HG02759 (cell line): ENCODE data around the gene PRDX6.
"Not testable (repeated sequence)": the region's sequence is repeated elsewhere in the genome, so short reads cannot be mapped to it uniquely, and the experiment has no call there.

Source experiments
- ATAC-seq: cut with Tn5 transposase; IDR thresholded peaks from one replicate; pipeline ENCODE4 v1.9.1; 2021; ENCODE audit warnings: mild to moderate bottlenecking, moderate library complexity; ENCODE audit not compliant: unreplicated experiment

The PRDX6 gene, protein sequence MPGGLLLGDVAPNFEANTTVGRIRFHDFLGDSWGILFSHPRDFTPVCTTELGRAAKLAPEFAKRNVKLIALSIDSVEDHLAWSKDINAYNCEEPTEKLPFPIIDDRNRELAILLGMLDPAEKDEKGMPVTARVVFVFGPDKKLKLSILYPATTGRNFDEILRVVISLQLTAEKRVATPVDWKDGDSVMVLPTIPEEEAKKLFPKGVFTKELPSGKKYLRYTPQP

DNA sequence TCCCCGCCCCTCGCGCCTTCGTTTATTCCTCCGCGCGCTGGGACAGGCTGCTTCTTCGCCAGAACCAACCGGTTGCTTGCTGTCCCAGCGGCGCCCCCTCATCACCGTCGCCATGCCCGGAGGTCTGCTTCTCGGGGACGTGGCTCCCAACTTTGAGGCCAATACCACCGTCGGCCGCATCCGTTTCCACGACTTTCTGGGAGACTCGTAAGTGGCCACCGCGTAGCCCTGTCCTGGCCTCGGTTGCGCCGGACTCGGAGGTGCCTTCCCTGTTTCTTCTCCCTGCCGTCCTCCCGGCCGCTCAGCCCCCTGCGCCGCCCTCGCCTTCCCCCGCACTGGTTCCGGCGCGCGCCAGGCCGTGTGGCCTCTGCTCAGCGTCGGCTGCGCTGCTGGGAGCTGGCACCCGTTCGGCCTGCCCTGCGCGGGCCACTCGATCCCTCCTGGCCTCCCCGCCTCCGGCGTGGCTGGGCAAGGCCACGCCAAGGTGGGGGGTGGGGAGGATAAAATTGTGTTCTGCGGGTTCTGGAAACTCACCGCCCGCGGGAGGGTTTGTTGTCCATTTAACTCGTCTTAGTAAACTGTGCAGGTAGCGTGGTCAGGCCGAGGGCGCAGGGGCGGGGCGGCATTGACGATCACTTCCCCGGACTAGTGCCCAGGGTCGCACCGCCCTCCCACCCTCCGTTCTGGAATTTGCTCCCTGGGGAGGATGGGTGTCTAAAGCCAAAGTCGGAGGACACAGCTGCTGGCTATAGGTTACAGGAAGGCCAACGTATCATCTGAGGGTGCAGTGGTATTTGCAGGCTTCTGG is at the start of gene PRDX6:
TSS of gene PRDX6 (plus strand) at position 50 of the 808 bp plus-strand sequence. CDS start at position 113, 63 bp downstream.
- ATAC-seq = peak; percentile 66

DNA sequence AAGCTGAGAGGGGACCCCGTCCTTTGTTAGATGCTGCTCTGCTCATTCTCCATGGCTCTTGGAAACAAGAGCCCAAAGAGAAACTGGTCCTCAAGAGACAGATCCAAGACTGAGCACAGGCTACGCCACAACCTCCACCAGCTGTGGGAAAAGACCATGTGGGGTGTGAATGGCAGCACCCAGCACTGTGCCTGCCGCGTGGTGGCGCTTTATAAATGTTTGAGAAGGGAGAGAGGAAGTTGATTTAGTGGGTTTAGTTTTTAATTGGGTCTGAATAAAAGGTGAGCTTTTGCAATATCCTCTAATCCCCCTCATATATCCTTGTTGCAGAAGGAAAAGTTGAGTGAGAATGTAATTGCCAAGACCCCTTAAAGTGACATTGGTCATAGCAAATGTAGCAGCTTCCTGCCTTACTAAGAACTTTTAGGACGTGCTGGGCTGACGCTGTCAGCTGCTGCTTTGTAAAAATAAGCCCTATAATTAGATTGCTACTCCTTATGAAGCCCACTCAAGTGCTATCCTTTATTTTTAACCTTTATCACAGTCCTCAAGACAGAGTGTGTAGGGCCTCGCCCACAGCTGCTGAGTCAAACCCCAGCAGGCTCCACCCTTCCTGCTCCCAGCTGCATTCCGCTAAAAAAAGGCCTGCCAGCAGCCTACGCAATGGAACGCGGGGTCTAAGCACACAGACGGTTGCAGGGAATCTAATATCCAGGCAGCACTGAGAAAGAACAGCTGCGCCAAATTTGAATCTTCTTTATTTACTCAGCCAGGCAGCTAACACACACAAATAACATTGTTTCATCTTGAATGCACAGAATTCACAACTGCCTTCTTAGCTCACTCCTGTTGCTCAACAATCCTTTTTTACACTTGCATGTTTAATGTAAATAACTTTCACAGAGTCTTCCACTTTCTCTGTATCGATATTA is 47.4 kb upstream of the PRDX6 start:
- ATAC-seq = peak; percentile 74

DNA sequence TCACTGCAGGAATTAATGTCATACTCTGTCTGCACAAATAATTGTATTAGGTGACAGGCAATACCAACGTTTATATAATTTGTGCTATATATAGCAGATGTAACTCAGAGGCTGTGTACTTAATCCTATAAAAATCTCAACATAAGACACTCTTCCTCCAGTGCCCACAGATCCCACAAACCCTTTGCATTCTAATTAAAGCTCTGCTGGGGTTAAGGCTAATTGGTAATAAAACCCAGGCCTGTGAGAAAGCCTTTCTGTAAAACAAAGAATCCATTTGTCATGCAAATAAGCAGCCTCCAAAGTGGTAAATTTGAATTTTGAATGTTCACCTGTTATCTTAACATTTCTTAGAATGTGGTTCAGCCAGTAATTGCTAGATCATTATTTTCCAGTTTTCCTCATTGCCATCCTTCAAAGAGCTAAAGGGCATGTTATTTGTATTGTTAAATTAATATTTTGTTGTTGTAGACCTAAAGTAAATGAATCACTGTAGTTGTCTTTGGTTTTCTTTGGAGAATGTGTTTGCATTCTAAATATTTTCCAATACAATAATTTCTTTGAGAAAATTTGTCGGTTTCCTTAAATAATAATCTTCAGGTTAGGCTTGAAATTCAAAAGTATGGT is 46.3 kb upstream of the PRDX6 start:
- no peak for ATAC-seq

DNA sequence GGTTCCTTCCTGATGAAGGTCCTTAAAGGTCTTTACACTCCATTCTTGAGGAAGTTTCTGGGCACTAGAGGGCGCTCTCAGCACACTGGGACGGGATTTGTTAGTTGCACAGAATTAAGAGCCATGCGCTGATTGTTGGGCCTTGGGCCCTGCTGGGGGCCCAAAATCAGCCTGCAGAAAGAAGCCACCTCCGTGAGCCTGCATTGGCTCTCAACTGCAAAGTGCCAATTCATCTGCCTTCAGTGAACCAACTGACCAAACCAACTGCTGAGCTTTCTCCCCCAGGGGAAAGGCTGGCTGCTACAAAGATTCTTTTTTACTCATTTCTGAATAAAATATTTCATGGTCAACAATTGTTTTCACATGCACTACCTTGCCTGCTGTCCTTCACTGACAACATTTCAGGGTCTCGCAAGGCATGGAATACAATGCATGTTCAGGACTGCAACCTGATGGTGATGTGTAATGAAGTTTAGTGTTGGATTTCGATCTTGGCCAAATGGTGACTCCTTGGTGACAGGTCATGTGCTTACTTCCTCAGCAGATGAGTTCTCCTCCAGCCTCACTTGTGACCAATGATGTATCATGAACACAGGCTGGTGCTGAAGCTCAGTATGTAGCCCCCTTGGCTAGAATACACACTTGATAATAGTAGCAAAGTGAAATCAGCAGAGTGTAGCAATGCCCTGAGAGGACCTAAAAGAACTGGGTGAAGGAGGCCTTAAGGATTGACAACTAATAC is 45.7 kb upstream of the PRDX6 start:
- no peak for ATAC-seq

DNA sequence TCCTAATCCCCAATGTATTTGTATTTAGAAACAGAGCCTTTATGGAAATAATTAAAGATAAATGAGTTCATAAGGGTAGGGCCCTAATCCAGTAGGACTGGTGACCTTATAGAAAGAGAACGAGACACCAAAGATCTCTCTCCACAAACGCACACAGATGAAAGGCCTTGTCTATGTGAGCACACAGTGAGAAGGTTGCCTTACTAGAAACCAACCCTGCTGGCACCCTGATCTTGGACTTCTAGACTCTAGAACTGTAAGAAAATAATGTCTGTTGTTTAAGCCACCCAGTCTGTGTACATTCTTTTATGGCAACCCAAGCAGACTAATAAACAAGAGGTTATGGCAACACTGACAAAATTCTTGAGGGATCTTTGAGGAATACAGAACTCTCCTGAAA is 44.8 kb upstream of the PRDX6 start:
- no peak for ATAC-seq

DNA sequence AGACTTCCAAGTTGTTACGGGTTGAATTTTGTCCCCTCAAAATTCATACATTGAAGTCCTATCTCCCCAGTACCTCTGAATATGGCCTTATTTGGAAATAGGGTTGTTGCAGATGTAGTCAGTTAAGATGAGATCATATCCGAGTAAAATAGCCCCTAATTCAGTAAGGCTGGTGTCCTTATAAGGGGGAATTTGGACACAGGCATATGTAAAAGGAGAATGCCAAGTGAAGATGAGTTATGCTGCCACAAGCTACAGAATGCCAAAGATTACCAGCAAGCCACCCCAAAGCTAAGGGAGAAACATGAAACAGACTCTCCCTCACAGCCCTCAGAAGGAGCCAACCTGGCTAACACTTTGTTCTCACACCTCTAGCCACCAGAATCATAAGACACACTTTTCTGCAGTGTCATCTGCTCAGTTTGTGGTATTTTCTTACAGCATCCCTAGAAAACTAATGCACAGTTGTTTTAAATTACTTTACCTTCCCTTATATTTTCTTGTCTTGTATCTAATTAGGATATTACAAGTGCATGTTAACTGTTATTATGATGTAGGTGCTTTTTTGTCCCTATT is 43.3 kb upstream of the PRDX6 start:
- ATAC-seq = no peak

DNA sequence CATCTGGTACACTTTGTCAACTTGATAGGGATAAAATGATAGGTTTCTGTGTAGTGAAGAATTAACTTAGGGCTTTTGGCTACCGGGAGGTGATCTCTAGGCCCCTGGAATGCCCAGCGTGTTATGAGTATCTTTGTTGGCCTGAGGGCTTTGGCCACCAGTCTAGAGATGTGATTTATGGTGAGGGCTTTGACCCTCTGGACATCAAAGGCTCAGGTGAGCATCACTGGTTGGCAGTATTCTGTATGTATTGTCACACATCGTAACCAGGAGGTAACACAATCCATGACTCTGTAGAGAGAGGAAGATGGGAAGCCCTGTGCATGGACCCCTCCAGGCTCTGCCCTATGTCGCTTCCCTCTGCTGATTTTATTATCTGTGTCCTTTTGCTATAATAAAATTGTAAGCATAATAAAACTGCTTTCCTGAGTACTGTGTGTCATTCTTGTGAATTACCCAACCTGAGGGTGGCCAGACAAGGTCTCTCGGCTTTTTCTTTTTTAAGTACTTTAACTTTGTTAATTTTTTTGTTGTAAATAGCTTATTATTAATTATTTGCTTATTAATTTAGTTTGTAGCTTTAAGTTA is 40.2 kb upstream of the PRDX6 start:
- ATAC-seq = no peak

DNA sequence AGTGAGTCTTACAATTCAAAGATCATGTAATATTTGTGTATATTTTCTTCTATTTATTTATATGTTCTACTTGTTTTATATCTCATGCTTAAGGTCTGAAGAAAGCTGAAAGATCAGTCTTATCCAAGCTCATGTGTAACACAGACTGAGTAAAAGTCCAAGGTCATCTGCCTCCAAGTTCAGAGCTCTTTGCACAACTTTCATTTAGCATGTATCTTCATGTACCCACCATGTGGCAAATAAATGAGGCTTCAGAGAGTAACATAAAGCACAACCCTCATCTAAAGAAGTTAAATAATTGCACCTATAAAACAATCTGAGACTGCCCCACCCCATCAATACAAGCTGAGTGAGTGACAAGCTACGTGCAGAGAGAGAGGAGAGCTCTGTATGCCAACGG is 38.5 kb upstream of the PRDX6 start:
- ATAC-seq = no peak

DNA sequence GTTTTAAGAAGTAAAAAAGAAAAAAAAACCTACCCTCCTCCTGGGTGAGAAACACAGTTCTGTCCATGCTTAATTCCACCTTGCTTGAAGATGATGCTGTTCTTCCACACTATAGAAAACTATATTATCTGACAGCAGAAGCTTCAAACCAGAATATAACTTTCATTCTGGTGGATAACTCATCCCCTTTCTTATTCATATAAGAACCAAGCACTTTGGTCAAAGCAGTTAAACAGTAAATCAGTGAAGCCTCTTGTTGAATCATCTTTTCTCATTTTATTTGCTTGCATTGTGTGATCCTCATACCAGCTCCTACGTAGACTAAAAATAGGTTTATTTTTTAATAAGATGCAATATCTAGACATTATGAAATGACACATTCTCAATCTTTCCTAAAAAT is 36.7 kb upstream of the PRDX6 start:
- ATAC-seq = no peak

DNA sequence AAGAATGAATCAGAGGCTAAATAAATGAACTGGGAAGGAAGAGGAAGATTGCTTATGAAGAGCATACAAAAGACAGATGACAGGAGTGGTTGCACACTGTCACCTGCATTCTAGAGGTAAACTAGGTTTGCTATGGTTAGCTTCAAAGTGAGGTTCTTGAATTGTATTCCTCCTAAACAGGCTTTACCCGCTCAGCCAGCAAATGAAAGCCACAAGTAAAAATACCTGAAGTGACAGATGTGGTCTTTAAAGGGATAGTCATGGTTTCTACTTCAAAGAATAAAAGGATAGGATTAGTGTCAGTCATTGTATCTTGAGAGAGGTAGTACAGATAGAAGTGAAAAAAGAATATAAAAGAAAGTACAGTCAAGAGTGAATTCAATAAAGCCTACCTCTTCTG is 32.4 kb upstream of the PRDX6 start:
- no peak for ATAC-seq

DNA sequence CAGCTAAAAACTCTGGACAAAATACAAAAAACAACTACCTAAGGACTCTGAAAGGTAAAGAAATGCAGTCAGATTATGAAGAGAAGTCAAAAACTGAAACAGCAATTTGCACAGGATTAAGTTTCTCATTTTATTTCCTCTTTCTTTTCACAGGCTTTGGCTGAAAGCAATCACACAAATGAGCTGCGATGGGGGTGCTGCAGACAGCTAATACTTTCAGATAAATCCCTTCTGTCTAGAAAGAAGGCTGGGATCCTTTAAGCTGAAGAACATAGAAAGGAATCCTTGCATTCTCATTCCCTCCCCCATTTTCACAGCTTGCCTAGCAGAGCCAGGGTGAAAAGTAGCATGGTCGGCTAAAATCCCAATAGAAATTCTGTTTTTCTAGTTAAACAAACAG is 32.0 kb upstream of the PRDX6 start:
- ATAC-seq = no peak

DNA sequence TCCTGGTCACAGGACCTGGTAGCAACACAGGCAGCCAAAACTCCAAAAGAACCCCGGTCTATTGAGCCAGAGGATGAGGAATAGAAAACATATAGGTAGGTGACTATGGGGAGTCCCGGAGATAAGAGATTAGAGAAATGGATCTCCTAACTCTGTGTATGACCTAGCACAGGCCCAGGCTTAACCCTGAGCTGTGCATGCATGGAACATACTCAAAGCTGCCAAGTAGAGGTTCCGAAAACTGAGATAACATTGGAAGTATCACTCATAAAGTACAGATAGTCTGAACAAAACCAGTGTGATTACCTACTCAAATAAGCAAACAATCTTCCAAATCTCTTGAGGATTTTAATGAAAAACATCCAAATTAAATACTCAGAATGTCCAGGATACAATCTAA is 31.5 kb upstream of the PRDX6 start:
- ATAC-seq = no peak

DNA sequence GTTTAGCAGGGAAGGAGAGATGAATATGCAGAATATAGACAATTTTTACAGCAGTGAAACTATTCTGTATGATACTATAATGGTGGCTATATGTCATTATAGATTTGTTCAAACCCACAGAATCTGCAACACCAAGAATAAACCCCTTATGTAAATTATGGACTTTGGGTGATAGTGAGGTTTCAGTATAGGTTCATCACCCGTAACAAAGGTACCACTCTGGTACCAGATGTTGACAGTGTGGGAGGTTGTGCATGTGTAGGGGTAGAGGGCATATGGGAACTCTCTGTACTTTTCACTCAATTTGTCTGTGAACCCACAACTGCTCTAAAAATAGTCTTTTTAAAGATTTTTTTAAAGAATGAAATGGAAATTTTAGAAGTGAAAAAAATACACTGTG is 29.9 kb upstream of the PRDX6 start:
- no peak for ATAC-seq

DNA sequence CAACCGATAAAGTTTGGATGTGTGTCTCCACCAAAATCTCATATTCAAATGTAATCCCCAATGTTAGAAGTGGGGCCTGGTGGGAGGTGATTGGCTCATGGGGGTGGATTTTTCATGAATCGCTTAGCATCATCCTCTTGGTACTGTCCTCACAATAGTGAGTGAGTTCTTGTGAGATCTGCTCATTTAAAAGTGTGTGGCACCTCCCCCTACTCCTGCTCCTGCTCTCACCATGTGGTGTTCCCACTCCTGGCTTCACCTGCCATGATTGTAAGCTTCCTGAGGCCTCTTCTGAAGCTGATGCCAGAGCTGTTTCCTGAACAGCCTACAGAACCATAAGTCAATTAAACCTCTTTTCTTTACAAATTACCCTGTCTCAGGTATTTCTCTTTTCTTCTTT is 28.2 kb upstream of the PRDX6 start:
- no peak for ATAC-seq

DNA sequence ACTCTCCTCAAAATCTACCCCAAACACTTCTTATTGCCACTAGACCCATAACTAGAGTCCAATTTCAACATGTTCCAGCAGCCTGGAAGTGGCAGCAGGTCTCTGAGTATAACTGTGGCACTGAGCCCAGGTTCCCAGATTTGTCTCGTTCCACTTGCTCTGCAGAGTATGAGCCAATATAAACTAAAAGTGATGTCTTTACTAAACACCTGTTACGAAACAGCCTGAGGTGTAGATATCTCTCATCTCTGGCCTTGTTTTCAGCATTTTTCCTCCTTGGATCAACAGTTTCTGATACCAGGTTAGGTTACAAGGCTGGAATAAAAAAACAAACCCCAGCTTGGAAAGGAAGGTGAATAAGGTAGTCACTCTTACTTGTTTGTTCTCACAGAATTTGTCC is 25.2 kb upstream of the PRDX6 start:
- ATAC-seq = no peak

DNA sequence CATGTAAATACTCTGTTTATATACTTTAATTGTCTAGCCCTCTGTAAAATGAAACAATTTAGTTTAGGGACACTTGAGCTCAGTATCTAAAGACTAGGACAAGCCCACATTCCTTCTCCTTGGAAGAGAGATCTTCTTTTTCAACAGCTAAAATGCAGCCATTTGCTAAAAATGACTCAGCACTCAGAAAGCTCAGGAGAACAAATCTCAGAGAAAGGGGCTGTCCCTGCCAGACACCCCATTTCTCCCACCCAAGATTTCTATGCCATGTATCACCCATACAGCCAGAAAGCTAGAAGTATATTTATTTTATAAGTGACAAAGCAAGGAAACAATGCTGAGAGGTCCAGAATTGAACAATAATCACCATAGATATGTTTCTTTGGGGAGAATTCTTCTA is 23.2 kb upstream of the PRDX6 start:
- ATAC-seq = no peak

DNA sequence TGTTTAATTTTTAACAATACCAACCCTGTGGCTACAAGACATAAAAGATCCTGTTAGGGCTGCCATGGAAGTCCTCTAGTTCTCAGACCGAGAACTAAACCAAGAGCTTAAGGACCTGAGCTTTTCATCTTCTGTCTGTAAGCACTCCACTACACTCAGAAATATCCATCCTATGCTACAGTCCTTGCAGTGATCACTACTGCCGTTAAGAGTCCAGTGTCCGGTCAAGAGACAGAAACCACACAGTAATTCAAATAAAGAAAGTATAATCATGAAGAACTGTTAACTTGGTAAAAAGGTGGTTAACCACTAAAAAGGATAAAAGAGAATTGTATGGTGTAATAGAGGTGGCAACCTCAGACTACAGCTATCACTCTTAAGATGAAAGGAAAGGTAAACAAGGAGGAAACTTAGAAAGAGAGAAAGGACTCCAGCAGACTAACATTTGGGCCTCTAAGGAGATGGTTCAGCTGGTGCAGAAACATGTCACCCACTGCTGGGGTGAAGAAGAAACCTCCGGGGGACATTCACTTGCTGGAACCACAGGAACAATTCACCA is 22.1 kb upstream of the PRDX6 start:
- no peak for ATAC-seq

DNA sequence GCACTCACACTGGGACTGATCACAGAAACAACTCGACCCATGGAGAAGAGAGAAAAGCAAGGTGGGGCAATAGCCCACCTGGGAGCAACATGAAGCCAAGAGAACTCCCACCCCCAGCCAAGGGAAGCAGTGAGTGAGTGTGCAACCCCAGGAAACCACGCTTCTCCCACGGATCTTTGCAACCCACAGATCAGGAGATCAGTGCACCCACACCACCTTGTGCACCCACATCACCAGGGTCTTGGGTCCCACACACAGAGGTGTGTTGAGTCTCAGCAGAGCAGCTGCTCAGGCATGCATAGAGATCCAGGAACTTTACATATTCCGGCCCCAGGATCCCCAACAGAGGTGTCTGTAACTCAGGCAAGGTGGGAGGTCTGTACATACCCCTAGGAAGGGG is 17.2 kb upstream of the PRDX6 start:
- ATAC-seq = no peak

DNA sequence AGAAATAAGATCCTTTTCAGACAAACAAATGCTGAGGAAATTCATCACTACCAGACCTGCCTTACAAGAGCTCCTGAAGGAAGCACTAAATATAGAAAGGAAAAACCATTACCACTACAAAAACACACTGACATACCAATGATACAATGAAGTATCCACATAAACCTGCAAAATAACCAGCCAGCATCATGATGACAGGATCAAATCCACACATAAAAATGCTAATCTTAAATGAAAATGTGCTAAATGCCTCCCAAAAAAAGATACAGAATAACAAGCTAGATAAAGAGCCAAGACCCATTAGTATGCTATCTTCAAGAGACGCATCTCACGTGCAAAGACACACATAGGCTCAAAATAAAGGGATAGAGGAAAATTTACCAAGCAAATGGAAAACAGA is 14.5 kb upstream of the PRDX6 start:
- ATAC-seq = not testable (repeated sequence)
